ENCODE measurements around the gene SALL1. TPM values are rescaled to one million over a fixed set of nuclear protein-coding genes. Genes with fewer than 3 reads are reported as not detected.

SALL1 gene
- total and polyA plus RNA-seq, 2 of the 4 experiments (the other 2 are of a cell fraction): 0.90 to 5.2 TPM

DNA sequence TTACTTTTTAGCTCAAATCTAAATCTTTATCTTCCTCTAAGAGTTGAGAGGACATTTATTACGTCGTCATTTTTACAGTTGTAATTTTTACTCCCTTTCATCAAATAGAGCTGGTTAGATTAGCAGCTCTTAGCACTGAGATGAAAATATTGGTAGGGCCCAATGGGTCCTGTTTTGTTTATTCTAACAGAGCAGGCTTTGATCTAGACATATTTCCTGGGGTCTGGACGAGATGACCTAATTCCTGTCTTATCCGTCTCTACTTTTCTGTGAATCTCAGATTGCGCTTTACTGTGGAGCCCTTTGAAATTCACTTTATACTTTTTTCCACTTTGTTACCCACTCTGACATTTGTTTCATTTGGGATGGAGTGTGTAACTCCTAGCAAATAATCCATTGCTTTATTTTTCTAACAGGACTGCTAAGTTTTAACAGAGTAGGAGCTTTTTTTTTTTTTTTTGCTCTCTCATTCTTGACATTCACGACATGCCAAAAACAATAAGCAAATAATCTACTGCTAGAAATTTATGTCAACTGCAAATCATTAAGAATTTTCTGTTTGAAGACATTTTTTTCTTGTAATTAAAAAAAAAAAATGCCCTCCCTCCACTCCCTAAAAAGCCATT is 18.5 kb downstream of the SALL1 start:
- no peak overlapping the region for H3K27ac ChIP-seq (ENCODE audit: insufficient read depth, low read length)
- H3K4me1 ChIP-seq (ENCODE audit: control insufficient read depth, insufficient read depth, low read length): peaks cover 5% of the 10 kb centered on the region; the same call in 1 of the 2 replicates
- peaks cover 6% of the 10 kb centered on the region for H4K20me1 ChIP-seq (ENCODE audit: insufficient read depth, low read length)
- no peak overlapping the region for H2BK120ac ChIP-seq (ENCODE audit: low read depth, low read length)
- no peak overlapping the region for H2AK5ac ChIP-seq (ENCODE audit: low read depth, low read length)
- peaks cover 8% of the 10 kb centered on the region for H3K36me3 ChIP-seq (ENCODE audit: control insufficient read depth, insufficient read depth, low read length)
- no peak overlapping the region for H2BK5ac ChIP-seq (ENCODE audit: low read depth, low read length, poor library complexity, severe bottlenecking)
- intact Hi-C loops (cut with micrococcal nuclease): no loop called here
- CTCF ChIA-PET: interaction anchor here (0.6 to 1.0 kb wide), 2 partner anchors 392 to 655 kb away, joined by 3 read pairs; no protein-coding TSS in a partner anchor
- no peaks in the 10 kb centered on the region for H3K9me3 ChIP-seq (ENCODE audit: control insufficient read depth, insufficient read depth, low read length)
- dilution Hi-C loops (cut with HindIII; ENCODE audit: low sequenced_read_pairs, unreplicated experiment): no loop called here
- H3K9me1 ChIP-seq (ENCODE audit: insufficient read depth, low read length): no peaks in the 10 kb centered on the region
- peaks cover 0 to 6% of the 10 kb centered on the region in 2 experiments; a peak in 2 of 4 replicates for H3K79me1 ChIP-seq (ENCODE audit: low read depth in 1 of 2, low read length in 2 of 2)
- POLR2A ChIA-PET (ENCODE audit: unreplicated experiment): interaction anchor here (0.6 to 0.7 kb wide), 2 partner anchors 484 to 831 kb away, joined by 3 to 10 read pairs; no protein-coding TSS in a partner anchor
- H3K14ac ChIP-seq (replicated peaks; ENCODE audit: low read depth, low read length): no peak overlapping the region
- no peak overlapping the region for H2AK9ac ChIP-seq (replicated peaks; ENCODE audit: low read depth, low read length, poor library complexity)
- no peak overlapping the region for H4K5ac ChIP-seq (ENCODE audit: low read depth, low read length)
- H3K4me2 ChIP-seq (ENCODE audit: low read depth, low read length): no peak overlapping the region
- H3K56ac ChIP-seq (ENCODE audit: extremely low read depth, insufficient read depth, low read length): no peak overlapping the region
- DNase-seq: no peak
- no peak for ATAC-seq (ENCODE audit: low read depth)
- H3K4ac ChIP-seq (ENCODE audit: low read depth, low read length): no peak overlapping the region
- no peak overlapping the region for H3K23ac ChIP-seq (ENCODE audit: low read depth, low read length)
- no TSS peak for BruUV-seq (replicated peaks)
- H3K27me3 ChIP-seq (ENCODE audit: control insufficient read depth, insufficient read depth, low read length): peaks cover 5% of the 10 kb centered on the region
- no peak overlapping the region for H4K8ac ChIP-seq (ENCODE audit: low read depth in 2 of 2, low read length in 2 of 2)
- H4K91ac ChIP-seq (ENCODE audit: insufficient read depth, low read depth, low read length): no peak overlapping the region
- H2BK15ac ChIP-seq (ENCODE audit: low read depth, low read length): no peak overlapping the region
- H2BK20ac ChIP-seq (ENCODE audit: low read depth, low read length): no peak overlapping the region
- no peak overlapping the region for H3K9ac ChIP-seq (ENCODE audit: low read depth, low read length)
- WGBS, 2 experiments (ENCODE audit: extremely low coverage in 2 of 2, insufficient read length in 1 of 2): no CpG with 5 or more reads among the region's 6 CpGs
- no peak overlapping the region for H2AFZ ChIP-seq (replicated peaks; ENCODE audit: low read length, poor library complexity)
- H3K18ac ChIP-seq (ENCODE audit: low read depth, low read length): no peak overlapping the region
- in situ Hi-C loops (cut with MboI; ENCODE audit: low sequenced_read_pairs): no loop called here
- TF ChIP-seq, protein P1, sequence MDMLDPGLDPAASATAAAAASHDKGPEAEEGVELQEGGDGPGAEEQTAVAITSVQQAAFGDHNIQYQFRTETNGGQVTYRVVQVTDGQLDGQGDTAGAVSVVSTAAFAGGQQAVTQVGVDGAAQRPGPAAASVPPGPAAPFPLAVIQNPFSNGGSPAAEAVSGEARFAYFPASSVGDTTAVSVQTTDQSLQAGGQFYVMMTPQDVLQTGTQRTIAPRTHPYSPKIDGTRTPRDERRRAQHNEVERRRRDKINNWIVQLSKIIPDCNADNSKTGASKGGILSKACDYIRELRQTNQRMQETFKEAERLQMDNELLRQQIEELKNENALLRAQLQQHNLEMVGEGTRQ (IDR thresholded peaks at IDR 0.05; ENCODE audit: low read depth, low read length): no peak
- TF ChIP-seq, protein P2, sequence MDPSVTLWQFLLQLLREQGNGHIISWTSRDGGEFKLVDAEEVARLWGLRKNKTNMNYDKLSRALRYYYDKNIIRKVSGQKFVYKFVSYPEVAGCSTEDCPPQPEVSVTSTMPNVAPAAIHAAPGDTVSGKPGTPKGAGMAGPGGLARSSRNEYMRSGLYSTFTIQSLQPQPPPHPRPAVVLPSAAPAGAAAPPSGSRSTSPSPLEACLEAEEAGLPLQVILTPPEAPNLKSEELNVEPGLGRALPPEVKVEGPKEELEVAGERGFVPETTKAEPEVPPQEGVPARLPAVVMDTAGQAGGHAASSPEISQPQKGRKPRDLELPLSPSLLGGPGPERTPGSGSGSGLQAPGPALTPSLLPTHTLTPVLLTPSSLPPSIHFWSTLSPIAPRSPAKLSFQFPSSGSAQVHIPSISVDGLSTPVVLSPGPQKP (IDR thresholded peaks at IDR 0.05; ENCODE audit: borderline replicate concordance, low read depth, low read length): no peak
- no peak for TF ChIP-seq RCOR1 (IDR thresholded peaks at IDR 0.05; ENCODE audit: insufficient replicate concordance, low read length)
- no peak for TF ChIP-seq CEBPB (IDR thresholded peaks at IDR 0.05; ENCODE audit: low read depth, low read length)
- no peak for TF ChIP-seq MAFK (IDR thresholded peaks at IDR 0.05; ENCODE audit: low read depth, low read length)
- no peak for TF ChIP-seq RFX5 (IDR thresholded peaks at IDR 0.05; ENCODE audit: low read depth, low read length)
- TF ChIP-seq SMC3 (IDR thresholded peaks at IDR 0.05; ENCODE audit: low read depth, low read length): no peak
- TF ChIP-seq MXI1 (IDR thresholded peaks at IDR 0.05; ENCODE audit: borderline replicate concordance, low read depth, low read length): no peak
- TF ChIP-seq FOS (IDR thresholded peaks at IDR 0.05; ENCODE audit: low read depth, low read length): no peak
- TF ChIP-seq RAD21 (IDR thresholded peaks at IDR 0.05; ENCODE audit: low read length): no peak
- TF ChIP-seq POLR2A (IDR thresholded peaks at IDR 0.05; ENCODE audit: low read depth, low read length): no peak
- TF ChIP-seq MAZ (IDR thresholded peaks at IDR 0.05; ENCODE audit: borderline replicate concordance, low read depth, low read length): no peak
- TF ChIP-seq, protein P3, sequence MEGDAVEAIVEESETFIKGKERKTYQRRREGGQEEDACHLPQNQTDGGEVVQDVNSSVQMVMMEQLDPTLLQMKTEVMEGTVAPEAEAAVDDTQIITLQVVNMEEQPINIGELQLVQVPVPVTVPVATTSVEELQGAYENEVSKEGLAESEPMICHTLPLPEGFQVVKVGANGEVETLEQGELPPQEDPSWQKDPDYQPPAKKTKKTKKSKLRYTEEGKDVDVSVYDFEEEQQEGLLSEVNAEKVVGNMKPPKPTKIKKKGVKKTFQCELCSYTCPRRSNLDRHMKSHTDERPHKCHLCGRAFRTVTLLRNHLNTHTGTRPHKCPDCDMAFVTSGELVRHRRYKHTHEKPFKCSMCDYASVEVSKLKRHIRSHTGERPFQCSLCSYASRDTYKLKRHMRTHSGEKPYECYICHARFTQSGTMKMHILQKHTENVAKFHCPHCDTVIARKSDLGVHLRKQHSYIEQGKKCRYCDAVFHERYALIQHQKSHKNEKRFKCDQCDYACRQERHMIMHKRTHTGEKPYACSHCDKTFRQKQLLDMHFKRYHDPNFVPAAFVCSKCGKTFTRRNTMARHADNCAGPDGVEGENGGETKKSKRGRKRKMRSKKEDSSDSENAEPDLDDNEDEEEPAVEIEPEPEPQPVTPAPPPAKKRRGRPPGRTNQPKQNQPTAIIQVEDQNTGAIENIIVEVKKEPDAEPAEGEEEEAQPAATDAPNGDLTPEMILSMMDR (conservative IDR thresholded peaks at IDR 0.05; ENCODE audit: low read depth, low read length): no peak
- no peak for TF ChIP-seq BHLHE40 (IDR thresholded peaks at IDR 0.05; ENCODE audit: low read depth, low read length)
- TF ChIP-seq NFE2L2 (IDR thresholded peaks at IDR 0.05; ENCODE audit: low read depth, low read length): no peak
- no peak for TF ChIP-seq CHD1 (IDR thresholded peaks at IDR 0.05; ENCODE audit: low read depth, low read length)
- H3K4me3 ChIP-seq (ENCODE audit: insufficient read depth, low read depth, low read length): no peak overlapping the region
